Eye (tissue), 1 donor: ENCODE measurements around the gene HMGN3.
A peak's percentile ranks its signal among the peaks of the same experiment; 100 is the strongest.
"Not testable (repeated sequence)": the region's sequence is repeated elsewhere in the genome, so short reads cannot be mapped to it uniquely, and the experiment has no call there.

ENCODE experiments used
- DNase-seq: peaks from one replicate; pipeline ENCODE4 v3.0.0-alpha.2; 2015

HMGN3 gene

DNA sequence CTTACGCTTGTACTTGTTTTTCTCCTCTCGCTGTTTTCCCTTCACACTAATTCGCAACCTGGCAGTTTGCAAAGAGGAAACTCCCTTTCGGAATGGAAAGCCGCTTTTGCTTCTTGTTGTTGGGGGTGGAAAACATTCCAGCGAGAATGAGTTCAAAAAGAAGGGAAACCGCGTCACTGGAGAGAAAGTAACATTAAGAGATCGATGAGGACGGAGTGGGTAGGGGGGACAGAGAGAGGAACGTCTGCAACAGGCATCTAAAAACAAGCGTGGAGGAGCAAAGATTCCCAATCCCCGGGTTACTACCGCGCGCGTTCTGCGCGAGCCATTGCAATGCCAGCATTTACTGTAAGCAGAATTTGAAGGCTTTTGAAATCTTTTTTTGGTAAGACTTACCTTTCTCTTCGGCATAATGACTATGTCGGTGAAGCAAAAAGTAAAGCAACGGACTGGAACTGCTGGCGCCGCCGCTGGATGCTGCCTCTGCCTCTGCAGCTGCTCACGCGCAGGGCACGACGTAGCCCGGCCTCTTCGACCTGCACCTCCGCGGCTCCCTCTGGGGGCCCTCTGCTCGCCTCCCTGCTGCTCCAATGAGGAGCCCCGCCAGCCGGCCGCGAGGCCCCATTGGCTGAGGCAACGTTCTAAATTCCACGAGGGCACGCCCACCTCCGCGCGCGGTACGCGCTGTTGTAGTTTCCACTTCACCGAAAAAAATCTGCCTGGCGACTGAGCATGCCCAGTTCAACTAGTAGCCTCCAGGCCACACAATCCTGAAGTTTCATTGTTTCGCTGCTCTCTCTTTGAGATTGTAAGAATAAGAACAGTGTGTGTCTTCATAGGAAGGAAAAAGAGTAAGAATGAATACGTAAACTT is at the start of gene HMGN3:
Gene HMGN3, minus strand, starts transcription at position 533 of the 873 bp plus-strand sequence.
- DNase-seq: peak; percentile 97

DNA sequence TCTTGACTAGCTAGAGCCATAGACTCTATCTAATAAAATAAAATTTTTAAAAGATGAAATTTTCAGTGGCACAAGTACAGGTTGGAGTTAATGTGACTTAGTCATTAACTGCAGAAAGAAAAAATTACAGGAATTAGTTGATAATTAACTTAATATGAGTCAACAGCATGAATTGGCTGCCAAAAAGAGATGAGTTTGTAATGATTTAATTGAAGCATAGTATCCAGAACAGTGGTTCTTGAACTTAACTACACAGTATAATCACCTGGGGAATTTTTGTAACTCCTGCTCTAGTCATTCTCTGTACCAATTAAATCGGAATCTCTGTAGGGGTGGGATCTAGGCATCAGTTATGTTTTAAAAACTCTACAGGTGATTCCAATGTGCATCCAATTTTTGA is 46.3 kb upstream of the HMGN3 start:
- no peak for DNase-seq

DNA sequence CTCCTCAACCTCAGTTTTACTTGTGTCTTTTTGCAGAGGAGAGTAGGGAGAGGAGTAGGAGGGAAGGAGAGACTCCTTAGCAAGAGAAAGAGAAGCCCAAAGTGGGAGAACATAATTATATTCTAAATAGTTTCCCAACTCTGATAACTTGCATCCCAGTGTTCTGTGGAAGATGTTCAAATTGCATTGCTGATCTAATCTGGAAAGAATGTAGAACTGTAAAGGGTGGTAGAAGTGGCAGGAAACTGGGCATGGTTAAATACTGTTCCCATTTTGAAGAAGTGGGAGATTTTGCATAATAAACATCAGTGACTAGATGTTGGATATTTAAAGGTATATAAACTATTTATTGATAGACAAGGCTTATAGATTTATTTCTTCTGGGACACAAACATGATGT is 42.6 kb upstream of the HMGN3 start:
- DNase-seq: no peak

DNA sequence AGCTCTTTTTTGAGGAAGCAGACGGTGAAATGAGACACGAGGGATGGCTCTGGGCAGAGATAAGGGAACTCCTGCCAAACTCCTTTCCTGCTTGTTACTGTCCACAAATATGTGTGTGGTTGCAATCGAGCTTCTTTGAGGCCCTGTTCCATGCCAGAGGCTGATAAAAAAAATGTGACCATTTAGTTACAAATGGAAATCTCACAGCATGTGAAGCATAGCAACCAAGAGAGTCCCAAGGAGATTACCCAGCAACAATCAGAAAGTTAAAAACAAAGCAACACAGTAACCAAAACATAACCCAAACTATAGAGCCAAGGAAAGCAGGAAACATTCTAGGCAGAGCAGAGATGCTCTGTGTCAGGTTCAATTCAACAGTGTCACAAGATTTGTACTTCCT is 35.4 kb upstream of the HMGN3 start:
- peak; percentile 25 for DNase-seq

- DNase-seq: no peak
Measured at GRCh38 chr6:79267128-79267527, 32.6 kb upstream of the HMGN3 start.

- no peak for DNase-seq
Measured at GRCh38 chr6:79266051-79266450, 31.6 kb upstream of the HMGN3 start.

DNA sequence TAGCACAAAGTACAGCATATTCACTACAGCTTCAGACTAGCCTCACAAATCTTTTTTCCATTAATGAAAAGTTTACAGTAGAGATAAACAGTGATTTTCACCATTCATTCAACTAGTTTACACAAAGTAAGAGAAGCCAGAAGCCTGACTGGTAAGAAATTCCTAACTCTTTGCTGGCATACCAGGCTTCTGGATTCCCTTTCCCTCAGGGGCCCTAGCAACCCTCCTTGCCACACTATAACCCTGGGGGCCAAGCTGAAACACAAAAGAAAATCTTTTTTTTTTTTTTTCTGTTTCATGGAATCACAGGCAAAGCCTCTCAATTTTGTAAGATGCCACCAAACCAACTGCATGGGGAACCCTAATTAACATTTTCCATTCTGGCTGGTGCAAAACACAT is 28.9 kb upstream of the HMGN3 start:
- no peak for DNase-seq

- DNase-seq: no peak
Measured at GRCh38 chr6:79261666-79262065, 27.2 kb upstream of the HMGN3 start.

DNA sequence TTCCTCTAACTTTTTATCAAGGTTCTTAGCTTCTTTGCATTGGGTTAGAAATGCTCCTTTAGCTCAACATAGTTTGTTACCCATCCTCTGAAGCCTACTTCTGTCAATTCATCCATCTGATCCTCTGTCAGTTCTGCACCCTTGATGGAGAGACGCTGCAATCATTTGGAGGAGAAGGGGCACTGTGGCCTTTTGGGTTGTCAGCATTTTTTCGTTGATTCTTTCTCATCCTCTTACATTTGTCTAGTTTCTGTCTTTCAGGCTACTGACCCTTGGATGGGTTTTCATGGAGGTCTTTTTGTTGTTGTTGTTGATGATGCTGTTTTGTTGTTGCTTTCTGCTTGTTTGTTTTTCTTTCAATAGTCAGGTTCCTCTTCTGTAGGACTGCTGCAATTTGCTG is 26.3 kb upstream of the HMGN3 start:
- DNase-seq: no peak

DNA sequence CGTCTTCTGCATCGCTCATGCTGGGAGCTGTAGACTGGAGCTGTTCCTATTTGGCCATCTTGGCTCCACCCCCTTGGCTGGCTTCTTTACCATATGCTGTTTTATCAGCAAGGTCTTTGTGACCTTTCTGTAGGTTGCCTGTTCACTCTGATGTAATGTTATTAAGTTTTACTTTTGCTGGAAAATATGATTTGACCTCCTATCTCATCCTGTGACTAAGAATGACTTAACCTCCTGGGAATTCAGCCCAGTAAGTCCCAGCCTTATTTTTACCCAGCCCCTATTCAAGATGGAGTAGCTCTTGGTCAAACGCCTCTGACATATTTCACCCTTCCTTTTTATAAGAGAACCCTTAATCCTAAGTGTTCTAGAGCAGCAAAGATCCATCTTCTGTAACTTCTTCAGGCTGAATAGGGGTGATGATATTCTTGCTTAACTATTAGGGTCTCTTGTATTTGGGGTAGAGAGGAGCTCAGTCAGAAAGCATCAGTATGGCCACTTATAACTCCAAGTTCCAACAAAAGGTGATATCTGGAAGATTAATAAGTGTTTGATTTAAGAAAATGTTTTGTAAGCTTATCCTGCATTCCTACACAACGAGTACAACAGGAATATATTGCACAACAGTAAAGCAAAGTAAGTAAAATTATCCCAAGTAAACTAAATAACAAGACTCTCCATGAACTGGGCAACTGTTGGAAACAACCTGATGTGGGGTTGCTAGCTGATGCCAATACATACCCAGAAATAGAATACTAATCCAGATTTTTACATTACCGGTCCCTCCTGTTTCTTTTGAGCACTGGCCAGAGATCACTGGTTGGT is 23.1 kb upstream of the HMGN3 start:
- DNase-seq: no peak

DNA sequence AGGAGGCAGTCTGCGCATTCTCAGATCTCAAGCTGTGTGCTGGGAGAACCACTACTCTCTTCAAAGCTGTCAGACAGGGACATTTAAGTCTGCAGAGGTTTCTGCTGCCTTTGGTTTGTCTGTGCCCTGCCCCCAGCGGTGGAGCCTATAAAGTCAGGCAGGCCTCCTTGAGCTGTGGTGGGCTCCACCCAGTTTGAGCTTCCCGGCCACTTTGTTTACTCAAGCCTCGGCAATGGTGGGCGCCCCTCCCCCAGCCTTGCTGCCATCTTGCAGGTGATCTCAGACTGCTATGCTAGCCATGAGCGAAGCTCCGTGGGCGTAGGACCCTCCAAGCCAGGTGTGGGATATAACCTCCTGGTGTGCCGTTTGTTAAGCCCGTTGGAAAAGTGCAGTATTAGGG is 22.3 kb upstream of the HMGN3 start:
- not testable (repeated sequence) for DNase-seq

DNA sequence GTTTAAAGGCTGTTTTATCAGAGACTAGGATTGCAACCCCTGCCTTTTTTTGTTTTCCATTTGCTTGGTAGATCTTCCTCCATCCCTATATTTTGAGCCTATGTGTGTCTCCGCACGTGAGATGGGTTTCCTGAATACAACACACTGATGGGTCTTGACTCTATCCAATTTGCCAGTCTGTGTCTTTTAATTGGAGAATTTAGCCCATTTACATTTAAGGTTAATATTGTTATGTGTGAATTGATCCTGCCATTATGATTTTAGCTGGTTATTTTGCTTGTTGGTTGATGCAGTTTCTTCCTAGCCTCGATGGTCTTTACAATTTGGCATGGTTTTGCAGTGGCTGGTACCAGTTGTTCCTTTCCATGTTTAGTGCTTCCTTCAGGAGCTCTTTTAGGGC is 20.6 kb upstream of the HMGN3 start:
- DNase-seq: not testable (repeated sequence)

- no peak for DNase-seq
Measured at GRCh38 chr6:79250559-79250958, 16.1 kb upstream of the HMGN3 start.

GRCh38 chr6:79250107-79250514 is 15.6 kb upstream of the HMGN3 start:
- no peak for DNase-seq

DNA sequence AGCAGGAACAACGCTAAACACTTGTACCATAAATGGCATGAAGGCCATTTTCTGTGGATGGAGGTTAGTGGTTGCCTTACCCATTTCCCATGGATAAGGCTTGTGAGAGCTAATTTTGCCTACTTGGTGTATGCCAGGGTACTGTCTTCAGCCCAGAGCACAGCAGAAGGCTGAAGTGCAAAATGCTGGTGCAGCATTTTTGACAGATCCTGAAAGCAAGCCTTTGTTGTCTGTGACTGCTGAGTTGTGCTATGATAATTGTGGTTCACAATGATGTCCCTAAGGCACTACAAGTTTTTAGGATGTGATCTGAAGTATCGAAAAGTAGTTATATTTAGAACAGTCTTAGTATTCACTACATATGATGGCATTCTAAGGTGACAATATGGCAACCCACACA is 14.7 kb upstream of the HMGN3 start:
- no peak for DNase-seq

DNA sequence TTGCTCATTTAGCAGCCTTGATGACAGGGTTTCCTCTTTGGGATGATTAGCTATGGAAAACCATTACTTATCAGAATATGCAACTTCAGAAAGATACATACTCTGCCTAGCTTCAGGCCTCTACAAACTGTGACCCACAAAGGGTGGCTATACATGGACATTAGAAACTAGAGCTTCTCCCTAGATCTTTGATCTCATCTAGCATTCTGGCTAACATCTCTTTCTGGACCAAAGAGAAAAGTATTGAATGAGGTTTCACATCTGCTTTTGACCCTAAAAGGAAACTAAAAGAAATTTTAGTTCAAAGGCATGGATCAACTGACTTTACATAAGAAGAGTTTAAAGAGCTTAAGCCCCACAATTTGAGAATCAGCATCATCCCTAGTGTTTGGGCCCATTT is 12.4 kb upstream of the HMGN3 start:
- no peak for DNase-seq

GRCh38 chr6:79241228-79241627 is 6.7 kb upstream of the HMGN3 start:
- DNase-seq: no peak

DNA sequence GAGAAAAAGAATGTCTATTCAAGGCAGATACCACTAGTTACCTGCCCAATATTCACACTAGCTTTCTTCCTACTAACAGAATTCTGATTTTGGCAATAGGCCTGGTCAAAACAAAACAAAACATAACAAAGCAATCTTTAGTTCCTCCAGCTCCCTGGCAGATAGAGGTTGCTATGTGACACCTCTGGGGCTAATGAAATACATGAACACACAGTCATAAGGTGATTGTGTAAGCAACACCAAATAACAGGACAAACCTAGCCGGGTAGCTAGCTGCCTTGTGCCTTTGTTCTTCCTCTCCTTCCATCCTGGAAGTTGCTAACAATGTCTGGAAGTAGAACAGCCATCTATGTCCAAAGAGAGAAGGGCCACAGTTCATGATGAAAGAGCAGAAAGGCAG is 6.0 kb upstream of the HMGN3 start:
- DNase-seq: no peak

DNA sequence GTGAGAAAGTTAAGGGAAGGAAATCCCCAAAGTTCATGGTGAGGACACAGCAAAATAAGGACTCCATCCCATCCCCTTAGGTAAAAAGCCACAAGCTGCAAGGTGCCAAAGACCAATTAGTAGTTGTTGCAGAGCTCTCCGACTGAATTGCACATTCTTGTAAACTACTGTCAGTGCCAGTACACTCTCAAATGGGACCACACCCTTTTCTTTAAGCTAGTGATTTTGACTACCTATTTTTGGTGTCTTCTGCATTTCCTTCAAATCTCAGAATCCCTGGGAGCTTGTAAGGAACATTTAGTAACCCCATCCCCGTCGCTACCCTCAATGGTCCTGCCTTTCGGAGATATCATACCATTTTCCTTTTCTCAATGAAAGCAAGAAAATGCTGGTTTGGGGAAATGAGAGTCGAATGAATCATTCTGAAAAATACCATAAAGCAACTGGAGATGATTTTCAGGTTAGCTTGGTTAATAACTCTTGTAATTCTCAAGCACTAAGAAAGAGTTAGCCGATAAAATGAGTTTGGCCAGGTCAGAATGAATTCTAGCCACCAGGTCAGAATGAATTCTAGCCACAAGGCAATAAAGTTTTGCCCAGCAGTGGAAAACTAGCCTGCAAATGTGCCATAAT is 5.2 kb upstream of the HMGN3 start:
- DNase-seq: no peak

- no peak for DNase-seq
Measured at GRCh38 chr6:79238919-79239318, 4.4 kb upstream of the HMGN3 start.

DNA sequence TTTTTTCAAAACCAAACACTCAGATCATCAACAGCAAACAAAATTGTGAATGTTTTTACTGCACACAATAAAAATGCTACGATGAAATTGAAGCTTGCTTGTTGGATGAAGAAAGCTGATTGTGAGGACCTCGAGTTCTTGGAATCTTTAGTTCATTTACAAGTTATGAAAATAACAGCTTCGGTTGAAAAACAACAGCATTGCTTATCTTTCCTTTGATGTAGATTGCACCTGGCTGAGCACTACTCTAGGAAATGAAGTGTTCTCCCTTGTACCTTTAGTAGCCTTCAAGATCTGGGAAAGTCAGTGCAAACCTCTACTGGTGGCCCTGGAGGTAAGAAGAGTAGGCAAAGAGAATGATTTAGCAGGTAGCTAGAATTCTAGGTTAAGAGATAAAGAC is 2.2 kb upstream of the HMGN3 start:
- DNase-seq: no peak

DNA sequence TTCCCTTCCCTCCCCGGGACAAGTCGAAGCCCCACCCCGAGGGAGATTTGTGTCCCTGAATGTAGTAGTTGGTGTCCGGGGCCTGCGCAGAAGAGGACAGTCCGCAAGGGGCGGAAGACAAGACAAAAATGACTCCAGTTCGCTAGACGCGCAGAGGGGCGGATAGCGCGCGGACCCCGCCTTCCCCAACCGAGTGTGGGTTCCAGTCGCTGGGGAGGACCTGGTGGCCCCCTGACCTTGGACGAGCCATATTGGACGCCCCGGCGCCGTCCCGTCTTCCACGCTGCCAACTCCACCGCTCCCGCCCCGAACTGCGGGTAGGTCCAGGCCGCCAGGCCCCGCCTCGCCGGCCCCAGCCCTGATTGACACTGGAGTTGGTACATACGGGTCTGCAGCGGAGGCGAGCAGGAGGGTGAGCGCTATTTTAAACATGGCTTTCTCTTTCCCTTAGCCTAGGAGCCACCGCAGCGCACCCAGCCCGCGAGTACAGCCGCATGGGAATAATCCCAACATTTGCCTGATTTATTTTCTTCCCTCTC is 802 bp downstream of the HMGN3 start:
- peak; percentile 93 for DNase-seq

- DNase-seq: peak; percentile 31
Measured at GRCh38 chr6:79232696-79233462, 1.6 kb downstream of the HMGN3 start.
